ENCODE data around the gene HOXD11.

The HOXD11 gene

DNA sequence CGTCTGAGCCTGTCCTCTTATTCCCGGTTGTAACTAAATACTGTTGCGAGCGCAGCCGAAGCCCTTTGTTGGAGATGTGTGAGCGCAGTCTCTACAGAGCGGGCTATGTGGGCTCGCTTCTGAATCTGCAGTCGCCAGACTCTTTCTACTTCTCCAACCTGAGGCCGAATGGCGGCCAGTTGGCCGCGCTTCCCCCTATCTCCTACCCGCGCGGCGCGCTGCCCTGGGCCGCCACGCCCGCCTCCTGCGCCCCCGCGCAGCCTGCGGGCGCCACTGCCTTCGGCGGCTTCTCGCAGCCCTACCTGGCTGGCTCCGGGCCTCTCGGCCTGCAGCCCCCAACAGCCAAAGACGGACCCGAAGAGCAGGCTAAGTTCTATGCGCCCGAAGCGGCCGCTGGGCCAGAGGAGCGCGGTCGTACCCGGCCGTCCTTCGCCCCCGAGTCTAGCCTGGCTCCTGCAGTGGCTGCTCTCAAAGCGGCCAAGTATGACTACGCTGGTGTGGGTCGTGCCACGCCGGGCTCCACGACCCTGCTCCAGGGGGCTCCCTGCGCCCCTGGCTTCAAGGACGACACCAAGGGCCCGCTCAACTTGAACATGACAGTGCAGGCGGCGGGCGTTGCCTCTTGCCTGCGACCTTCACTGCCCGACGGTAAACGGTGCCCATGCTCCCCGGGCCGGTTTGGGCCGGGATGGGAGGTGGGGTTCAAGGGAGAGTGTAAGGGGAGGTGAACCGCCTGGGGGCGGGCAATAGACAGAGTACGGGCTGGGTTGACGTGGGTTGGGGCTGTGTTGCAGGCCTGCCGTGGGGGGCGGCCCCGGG, 7.1 kb upstream of the HOXD11 start, which contains the start of gene HOXD12:
HOXD12 (plus strand) TSS at position 68 of the 819 bp plus-strand sequence; CDS start at position 75, 7 bp downstream.
- TF ChIP-seq, protein P1, sequence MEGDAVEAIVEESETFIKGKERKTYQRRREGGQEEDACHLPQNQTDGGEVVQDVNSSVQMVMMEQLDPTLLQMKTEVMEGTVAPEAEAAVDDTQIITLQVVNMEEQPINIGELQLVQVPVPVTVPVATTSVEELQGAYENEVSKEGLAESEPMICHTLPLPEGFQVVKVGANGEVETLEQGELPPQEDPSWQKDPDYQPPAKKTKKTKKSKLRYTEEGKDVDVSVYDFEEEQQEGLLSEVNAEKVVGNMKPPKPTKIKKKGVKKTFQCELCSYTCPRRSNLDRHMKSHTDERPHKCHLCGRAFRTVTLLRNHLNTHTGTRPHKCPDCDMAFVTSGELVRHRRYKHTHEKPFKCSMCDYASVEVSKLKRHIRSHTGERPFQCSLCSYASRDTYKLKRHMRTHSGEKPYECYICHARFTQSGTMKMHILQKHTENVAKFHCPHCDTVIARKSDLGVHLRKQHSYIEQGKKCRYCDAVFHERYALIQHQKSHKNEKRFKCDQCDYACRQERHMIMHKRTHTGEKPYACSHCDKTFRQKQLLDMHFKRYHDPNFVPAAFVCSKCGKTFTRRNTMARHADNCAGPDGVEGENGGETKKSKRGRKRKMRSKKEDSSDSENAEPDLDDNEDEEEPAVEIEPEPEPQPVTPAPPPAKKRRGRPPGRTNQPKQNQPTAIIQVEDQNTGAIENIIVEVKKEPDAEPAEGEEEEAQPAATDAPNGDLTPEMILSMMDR (IDR thresholded peaks at IDR 0.05; ENCODE audit: insufficient read depth, low read length, poor library complexity, severe bottlenecking): no peak
- no peak within 1 kb of the TSS for H3K4me3 ChIP-seq (replicated peaks; ENCODE audit: low read depth, low read length)
- no peaks in the 10 kb centered on the region for H3K36me3 ChIP-seq (ENCODE audit: control insufficient read depth, insufficient read depth, low read length)
- H3K27me3 ChIP-seq (replicated peaks; ENCODE audit: control insufficient read depth, insufficient read depth, low read length): no peaks in the 10 kb centered on the region; the same call in 1 of the 2 replicates
- DNase-seq (ENCODE audit: extremely low read depth, insufficient read length): no peak

DNA sequence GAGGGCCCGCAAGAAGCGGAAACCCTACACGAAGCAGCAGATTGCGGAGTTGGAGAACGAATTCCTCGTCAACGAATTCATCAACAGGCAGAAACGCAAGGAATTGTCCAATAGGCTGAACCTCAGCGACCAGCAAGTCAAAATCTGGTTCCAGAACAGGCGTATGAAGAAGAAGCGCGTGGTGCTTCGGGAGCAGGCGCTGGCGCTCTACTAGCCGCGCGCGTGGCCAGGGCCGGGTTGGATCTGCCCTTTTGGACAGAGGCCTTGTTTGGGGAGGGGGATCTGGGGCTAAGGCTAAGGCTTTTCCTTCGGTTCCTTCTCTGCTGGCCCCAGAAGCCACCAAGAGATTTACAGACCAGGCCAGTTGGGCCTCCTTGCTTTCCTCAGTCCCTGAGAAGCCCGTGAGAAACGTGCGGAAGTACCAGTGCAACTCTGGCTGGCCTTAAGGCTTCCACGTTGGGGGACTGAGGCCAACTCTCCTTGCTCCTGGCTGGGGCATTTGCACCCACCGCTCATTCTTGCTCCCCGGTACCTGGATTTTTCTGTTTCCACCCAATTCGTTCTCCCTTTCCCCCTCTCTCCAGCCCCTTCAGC, 6.4 kb upstream of the HOXD11 start:
- Histone ChIP-seq H3K4me3 (replicated peaks; ENCODE audit: low read depth, low read length) (no peak overlapping the region), H3K36me3 (ENCODE audit: control insufficient read depth, insufficient read depth, low read length) (no peaks in the 10 kb centered on the region), H3K27me3 (replicated peaks; ENCODE audit: control insufficient read depth, insufficient read depth, low read length) (no peaks in the 10 kb centered on the region; the same call in 1 of the 2 replicates)
- no peak for DNase-seq (ENCODE audit: extremely low read depth, insufficient read length)
- TF ChIP-seq, protein P1 (IDR thresholded peaks at IDR 0.05; ENCODE audit: insufficient read depth, low read length, poor library complexity, severe bottlenecking): no peak

DNA sequence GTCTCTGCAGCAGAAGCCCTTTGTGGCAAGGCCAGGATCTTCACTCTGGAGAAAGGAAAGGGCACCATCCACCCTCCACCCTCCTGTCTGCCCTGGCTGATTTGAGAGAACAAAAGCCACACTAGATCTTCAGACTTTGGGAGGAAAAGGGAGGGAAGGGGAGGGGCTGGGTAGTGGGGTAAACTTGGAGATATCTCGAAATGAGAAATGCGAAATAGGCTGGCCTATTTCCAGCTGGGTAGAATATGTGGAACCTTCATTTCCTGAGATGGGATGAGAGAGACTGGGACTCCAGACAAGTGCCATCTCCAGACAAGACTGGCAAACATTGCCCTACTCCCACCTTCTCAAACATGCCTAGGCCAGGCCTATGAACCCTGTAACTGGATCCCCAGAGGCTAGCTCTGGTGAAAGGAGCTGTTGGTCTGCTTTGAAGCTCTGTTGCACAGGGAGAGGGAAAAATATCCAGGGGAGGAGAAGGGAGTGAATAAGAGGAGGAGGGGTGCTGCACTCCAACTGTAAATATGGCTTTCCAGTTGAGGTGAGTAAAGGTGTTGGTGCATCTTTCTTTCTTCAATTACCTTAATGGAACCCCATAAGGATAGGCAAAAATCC, 5.8 kb upstream of the HOXD11 start:
- H3K27me3 ChIP-seq (replicated peaks; ENCODE audit: control insufficient read depth, insufficient read depth, low read length): no peaks in the 10 kb centered on the region; the same call in 1 of the 2 replicates

DNA sequence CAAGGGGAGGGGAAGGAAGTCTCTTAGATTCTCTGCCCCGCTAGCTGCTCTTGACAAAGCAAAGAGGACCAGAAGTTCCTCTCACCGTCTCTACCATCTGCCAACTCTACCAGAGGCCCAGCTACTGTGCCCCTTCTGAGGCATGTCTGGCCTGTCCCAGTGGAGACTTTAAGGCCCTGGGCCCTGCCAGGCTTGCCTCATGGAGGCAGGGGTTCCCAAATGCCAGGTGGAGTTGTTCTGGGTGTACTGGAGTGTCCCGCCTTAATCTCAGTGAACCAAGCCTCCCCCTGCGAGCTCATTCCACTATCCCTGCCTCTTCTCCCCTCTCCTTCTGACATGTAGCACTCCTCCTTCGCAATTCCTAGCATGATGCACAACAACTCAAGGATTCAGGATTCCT, 5.2 kb upstream of the HOXD11 start:
- no peaks in the 10 kb centered on the region for H3K36me3 ChIP-seq (ENCODE audit: control insufficient read depth, insufficient read depth, low read length)
- TF ChIP-seq, protein P1 (IDR thresholded peaks at IDR 0.05; ENCODE audit: insufficient read depth, low read length, poor library complexity, severe bottlenecking): no peak
- H3K4me3 ChIP-seq (replicated peaks; ENCODE audit: low read depth, low read length): no peak overlapping the region
- H3K27me3 ChIP-seq (replicated peaks; ENCODE audit: control insufficient read depth, insufficient read depth, low read length): no peaks in the 10 kb centered on the region; the same call in 1 of the 2 replicates
- no peak for DNase-seq (ENCODE audit: extremely low read depth, insufficient read length)

More for the DNA sequence above, 5.8 kb upstream of the HOXD11 start:
- DNase-seq (ENCODE audit: extremely low read depth, insufficient read length): no peak
- TF ChIP-seq, protein P1 (IDR thresholded peaks at IDR 0.05; ENCODE audit: insufficient read depth, low read length, poor library complexity, severe bottlenecking): no peak
- Histone ChIP-seq H3K36me3 (ENCODE audit: control insufficient read depth, insufficient read depth, low read length) (no peaks in the 10 kb centered on the region), H3K4me3 (replicated peaks; ENCODE audit: low read depth, low read length) (no peak overlapping the region)

DNA sequence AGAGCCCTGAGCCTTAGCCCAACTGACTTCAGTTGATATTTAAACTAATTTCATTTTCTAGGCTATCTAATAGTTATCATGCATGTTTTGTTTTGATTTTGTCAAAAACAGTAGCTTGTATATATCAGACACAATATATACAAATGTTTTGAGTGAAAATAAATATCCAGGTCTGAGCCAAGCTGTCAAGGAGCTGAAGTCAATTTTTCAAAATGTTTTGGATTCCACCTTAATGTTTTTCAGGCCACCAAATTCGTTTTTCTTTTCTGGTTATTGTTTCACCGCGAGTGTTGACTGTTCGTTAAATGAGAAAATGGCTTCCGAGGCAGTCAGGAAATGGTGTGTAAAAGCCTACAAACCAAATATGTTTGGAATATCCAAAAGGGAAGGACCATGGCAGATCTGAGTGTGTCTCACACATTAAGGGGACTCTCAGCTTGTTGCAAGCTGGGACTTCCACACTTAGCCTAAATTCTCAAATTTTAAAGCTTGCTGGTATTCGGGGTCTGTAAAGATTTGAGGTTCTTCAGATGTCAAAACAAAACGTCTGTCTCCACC, 4.7 kb upstream of the HOXD11 start:
- TF ChIP-seq, protein P1 (IDR thresholded peaks at IDR 0.05; ENCODE audit: insufficient read depth, low read length, poor library complexity, severe bottlenecking): no peak
- no peaks in the 10 kb centered on the region; the same call in 1 of the 2 replicates for H3K27me3 ChIP-seq (replicated peaks; ENCODE audit: control insufficient read depth, insufficient read depth, low read length)
- H3K36me3 ChIP-seq (ENCODE audit: control insufficient read depth, insufficient read depth, low read length): no peaks in the 10 kb centered on the region
- no peak for DNase-seq (ENCODE audit: extremely low read depth, insufficient read length)
- H3K4me3 ChIP-seq (replicated peaks; ENCODE audit: low read depth, low read length): no peak overlapping the region

Measured in GM06990 (cell line).